Pons (tissue), 1 donor: Measurements from ENCODE around the gene PDGFRB.

Experiments used
- DNase-seq: peaks from one replicate; pipeline ENCODE4 v3.0.0-alpha.2; 2016; ENCODE audit warnings: low spot score

Gene PDGFRB

DNA sequence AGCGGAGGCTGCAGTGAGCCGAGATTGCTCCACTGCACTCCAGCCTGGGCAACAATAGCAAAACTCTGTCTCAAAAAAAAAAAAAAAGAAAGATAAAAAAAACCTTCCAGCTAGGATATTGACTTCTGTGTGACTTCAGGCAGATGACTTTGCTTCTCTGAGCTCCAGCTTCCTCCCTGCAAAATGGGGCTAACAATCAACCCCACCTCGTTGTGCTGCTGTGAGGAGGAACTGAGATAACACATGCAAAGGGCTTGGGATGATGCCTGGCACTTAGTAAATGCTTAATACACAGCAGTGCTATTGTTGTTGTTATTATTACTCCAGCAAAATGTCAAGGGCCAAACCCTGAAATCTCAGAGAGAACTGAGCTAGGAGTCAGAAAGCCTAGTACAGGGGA, 7.4 kb upstream of the PDGFRB start:
- DNase-seq = no peak

DNA sequence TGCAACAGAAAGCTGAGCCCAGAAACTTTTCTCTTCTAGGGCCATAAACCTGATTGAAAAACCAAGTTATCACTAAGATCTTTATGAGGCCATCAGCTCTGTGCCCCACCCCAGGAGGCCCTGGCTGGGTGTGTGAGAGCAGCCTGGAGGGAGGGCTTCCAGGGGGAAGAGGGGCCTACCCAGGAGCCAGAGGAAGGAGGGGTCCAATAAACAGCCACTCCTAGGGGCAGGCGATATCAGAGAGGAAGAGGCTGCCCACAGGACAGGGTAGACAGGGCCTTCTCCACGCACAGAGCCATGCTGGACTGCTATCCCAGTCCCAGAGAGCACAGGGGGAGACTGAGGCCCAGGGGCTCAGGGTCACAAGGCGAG, 6.5 kb upstream of the PDGFRB start:
- no peak for DNase-seq

DNA sequence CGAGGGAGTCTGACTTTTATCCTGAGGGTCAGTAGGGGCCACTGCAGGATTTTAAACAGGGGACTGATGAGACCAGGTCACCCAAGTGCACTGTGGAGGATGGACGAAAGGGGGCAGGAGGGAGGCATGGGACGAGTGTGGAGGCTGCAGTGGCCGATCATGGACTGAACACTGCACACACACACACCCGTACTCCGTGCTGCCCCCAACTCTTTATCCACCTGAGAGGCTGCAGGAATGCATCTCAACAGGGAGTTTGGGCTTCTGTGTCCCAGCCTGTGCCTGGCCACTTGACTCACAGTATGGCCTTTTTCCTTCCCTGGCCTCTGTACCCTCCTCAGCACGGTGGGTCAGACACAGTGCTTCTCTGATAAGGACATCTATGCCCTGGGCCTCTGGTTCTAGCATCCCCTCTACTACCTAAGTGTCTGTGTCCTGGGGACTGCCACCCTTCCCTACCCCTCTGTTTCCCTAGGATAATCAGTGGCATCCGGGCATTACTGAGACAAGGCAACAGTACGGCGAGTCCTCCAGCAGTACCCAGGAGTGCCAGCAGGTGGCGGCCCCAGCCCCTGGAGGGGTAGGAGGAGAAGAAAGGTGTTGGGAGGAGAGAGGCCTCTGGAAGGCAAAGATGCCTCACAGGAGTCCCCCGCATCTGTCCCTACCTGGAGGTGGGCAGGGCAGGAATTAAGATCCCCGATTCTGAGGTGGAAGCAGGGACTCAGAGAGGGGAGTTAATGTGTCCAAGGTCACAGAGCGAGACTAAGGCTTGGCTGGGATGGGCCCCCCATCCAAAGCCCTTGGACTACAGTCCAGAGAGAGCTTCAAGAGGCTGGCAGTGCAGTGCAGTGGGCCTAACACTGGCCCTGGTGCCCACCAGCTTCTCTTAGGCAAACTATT, 5.8 kb upstream of the PDGFRB start:
- DNase-seq = peak; percentile 43

DNA sequence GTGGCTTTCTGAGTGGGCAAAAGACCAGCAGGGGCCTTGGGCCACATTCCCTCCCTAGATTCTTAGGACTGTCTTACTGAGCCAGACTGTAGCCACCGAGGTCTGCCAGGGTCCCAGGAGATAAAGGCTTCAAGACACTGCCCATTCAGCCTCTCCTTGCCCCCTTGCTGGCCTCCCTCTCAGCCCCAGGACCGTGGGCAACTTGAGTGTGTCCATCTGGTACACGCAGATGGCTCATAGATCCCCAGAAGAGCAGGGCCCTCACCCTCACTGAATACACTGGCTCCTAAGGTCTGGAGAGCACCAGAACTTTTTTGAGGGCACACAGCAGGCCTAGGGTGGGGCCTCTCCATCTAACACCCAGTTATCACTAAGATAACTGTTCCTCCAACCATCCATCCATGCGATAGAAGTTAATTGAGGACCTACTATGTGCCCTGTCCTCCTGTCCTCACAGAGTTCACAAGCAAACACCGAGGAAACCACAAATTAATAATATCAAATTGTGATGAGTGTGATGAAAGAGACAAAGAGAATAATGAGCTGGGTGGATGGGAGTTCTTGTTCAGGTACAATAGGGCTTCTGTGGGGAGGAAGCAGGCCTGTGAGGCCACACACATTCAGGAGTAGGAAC, 4.9 kb upstream of the PDGFRB start:
- no peak for DNase-seq

DNA sequence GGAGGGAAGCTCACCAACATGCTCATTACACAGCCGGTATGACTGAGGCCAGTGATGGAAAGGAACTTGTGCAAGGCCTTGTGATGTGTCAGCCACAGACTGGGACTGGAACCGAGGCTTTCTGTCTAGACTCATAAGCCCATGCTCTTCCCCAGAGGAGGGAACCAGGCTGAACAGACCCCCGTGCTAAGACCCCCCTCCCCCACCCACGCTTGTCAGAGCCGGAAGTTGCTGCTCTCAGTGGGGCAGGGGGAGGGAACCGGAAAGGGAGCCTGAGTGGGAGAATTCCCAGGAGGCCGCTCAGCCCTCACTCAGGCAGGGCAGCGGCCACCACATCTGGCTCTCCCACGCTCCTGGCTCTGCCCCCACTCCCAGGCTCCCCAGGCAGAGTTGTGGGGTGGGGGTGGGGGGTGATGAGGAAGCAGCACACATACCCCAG, 4.1 kb upstream of the PDGFRB start:
- DNase-seq = no peak

DNA sequence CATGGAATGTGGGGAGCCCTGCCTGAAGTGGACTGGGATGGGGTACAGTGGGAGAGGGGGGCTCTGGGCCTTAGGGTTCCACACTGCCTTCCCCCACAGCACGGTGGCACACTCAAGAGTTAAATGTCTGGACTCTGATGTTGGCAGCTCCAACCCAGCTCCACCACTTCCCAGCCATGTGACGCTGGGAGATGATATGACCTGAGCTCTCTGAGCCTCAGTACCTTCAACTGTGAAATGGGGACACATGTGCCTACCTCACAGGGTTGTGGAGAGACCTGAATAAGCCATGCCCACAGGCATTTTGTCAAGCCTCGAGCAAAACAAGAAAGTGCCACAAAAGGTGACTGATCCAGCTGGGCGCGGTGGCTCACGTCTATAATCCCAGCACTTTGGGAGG, 3.4 kb upstream of the PDGFRB start:
- no peak for DNase-seq

DNA sequence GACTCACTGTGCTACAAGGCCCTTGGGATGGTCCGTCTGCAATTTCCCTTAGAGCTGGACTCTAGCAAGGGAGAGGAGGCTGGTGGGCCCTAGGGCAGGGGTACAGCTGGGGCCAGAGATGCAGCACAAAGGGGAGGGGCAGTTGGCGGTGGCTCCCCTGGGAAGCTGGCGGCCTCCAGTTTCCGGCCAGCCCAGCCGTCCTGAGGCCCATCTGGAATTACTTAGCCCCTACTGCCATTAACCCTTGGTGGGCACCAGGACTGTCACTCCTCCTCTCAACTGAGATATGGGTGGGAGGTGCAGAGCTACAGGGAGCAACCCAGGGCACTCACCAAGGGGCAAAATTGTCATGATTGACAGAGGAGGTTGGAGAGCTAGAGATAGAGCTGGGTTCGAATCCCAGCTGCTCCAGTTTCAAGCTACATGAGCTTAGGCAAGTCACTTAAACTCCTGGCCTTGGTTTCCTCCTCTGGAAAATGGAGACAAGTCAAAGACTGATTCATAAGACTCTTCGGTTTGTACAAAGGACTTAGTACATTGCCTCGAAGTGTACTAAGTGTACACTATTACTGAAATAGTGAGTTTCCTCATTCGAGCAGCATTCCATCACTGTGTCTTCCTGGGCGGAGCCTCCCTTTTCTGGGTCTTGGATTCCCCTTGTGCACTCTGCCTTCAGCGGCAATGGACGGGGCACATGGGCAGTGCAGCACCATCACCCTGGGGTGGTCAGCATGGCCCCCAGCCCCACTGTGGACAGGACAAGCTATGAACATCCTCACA, 2.7 kb upstream of the PDGFRB start:
- DNase-seq = no peak

DNA sequence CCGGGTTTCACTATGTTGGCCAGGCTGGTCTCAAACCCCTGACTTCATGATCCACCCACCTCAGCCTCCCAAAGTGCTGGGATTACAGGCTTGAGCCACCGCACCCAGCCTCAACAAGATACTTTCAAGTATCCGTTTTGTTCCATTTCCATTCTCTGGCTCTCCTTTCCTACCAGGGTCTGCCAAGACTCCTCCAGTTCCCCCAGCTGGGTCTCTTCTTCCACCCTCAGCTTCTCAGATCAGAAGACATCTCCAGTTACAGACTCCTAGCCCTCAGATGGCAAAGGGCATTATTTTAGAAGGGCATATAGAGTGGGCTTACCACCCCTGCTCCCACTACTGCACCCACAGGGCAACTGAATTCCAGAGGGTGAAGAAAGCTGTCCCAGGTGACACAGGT, 1.5 kb upstream of the PDGFRB start:
- DNase-seq = no peak

DNA sequence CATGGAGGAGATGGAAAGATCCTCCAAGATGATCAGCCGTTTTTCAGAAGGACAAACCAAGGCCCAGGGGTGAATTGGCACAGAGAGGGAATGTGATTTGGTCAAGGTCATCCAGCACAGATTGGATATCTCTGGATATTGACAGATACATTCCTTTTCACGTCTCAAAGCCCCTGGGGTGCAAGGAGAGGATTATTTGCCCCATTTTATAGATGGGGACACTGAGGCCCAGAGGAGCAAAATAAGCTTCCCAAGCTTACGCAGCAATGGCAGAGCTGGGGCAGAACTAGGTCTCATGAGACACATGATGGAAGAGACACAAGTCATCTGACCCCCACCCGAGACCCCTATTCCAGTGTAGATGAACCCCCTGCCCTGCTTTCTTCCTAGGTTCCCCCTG, 895 bp upstream of the PDGFRB start:
- DNase-seq = no peak

DNA sequence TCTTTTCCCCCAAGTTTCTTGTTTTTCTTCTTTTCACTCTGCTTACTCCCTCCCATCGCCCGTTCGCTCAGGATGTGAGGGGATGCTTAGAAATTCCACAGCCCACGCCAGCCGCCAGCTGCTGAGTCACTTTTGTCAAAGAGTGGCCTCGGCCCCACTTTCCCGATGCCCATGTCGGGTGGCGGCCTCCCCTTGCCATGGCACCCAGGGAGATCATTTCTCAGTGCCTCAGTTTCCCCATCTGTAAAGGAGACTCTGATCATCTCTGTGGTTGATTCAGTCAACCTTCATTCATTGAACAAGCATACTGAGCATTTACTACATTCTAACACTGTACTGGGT, 353 bp upstream of the PDGFRB start:
- no peak for DNase-seq

DNA sequence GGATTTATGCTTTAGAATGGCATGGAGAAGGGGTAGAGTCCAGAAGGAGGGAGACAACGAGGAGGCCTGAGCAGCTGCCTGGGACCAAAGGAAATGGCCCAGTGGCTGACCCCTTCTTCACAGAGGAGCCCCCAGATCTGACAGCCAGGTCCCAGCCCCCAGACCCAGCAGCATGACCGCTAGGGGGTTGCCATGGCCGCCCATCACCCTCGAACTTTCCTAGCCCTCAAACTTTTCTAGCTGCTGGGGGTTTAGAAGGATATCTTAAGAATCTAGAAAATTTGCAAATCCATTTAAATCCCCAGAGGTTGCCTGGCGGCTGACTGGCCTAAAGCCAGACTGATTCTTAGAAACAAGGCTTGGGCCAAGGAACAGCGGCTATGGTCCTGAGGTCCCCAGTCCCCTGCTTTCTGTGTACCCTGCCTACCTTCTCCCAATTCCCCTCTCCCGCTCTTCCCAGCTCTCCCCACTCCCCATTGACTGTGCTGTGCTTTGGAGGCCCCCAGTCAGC, 972 bp downstream of the PDGFRB start:
- DNase-seq = no peak

DNA sequence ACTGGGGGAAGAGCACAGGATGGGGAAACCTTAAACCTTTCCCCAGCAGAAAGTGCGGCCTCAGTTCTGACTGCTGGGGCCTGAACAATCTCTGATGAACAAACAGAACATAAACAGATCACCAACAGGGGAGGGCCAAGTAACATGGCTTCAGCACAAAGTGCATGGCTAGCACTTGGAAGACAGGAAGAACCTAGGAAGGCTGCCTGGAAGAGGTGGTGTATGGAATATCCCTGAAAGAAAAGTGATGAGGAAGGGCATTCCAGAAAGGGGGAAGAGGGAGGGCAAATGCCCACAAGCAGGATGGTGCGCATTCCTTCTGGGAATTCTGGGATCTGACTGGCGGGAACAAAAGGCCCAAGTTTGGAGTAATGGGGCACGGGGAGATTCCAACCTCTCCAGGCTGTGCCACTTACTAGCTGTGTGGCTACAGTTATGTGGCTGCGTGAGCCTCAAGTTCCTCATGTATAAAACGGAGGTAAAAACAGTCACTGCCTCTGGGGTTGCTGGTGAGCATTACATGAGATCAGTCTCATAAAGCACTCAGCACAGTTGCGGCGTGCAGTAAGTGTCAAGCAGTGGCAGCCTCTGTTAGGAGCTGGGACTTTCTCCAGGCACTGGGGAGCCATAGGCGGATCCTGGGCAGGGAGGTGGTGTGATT, 1.6 kb downstream of the PDGFRB start:
- DNase-seq = peak; percentile 31

DNA sequence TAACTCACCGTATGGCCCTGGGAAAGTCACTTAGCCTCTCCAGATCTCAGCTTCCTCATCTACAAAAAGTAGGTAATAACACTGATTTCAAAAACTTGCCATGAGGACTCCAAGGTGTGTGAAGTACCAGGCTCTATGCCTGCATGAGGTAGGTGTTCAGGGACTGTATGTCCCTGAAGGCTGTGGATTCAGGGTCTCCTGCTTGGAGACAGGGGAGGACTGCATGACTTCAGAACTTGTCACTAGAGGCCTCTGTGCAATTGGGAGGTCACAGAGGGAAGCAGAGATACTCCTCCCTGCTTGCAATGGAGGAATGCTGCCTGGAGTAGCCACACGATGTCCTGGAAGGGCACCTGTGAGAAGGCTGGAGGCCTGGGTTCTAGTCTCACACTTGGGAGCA, 2.2 kb downstream of the PDGFRB start:
- DNase-seq = no peak

DNA sequence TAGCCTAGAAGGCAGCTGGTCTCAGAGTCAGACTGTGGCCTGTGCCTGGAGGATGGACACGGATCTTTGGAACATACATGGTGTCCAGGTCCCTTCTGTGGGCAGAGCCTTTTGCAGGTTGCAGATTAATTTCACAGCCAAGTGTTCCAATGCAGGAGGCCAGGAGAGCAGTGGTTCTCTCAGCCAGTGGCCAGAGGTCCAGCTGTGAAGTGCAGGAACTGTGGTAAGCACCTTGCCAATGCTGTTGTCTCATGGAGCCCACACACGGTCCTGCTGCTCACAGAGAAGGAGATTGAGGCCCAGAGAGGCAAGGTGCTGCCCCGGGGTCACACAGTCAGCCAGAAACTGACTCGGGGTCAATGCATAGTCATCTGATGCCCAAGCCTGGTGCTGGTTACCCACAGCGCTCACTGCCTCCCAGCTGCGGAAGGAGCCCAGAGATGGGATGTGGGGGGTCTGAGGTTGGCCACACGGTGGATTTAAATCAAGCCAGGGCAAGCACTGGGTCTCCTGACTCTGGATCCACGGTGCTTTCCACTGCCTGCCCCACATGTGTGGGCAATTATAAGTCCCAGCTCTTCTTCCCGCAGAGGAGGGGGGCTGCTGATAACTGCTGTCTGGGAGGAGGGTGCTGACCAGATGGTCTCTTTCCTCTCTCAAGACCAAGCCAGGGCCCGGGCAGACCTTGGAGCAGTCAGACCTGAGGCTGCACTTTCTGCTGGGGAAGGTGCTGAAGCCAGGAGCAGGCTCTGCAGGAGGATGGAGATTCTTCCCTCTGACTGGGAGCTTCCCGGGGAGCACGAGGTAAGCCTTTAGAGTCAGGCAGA, 2.8 kb downstream of the PDGFRB start:
- no peak for DNase-seq

DNA sequence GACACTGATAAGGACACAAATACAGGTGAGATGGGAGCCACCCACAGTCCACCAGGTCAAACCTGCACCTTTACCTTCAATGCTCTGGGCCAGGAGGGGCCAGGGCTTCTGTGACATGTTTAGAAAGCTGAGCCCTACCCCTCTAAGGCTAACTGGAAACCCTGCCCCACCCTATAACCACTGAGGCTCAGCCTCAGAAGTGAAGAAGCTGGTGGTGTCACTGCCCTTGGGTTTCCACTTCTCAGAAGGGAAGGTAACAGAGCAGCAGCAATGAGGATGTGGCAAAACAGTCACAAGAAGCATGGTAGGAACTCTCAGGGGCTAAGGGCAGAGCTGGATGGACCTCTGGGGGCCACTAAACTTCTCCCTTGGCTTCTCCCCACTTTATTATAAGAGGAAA, 6.0 kb downstream of the PDGFRB start:
- no peak for DNase-seq

DNA sequence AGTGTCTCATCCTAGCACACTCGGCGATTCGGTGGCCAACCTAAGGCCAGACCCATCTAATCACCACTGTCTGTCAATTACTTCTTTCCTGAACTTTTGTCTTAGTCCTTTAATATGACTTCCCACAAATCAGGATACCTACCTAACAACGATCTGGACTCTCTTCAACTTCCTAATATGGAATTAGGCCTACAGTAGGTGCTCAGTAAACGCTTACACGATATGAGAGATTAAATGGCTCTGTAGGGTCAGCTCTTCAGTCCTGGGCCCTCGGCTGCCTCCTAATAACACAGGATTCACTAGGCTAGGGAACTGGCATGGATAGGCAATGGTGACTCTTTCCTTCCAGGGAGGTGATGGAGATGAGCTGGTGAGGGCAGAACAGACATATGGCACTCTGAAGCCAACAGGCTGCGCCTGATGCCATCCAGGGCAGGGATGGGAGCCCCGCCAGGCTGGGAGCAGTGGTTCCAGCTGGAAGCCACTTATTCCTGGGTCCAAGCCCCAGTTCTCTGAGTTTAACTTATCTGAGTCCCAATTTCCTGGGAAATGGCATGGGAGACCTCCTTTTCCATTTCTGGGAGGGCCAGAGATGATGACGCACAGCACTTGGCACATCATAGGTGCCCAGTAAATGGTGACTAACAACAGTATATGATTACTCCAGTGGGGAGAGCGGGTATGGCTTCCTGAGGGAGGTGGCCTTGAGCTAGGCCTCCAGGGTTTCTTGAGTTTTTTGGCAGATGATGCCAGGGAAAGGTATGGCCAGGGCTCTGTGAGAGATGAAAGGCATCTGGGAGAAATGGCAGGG, 7.3 kb downstream of the PDGFRB start:
- DNase-seq = peak; percentile 24

DNA sequence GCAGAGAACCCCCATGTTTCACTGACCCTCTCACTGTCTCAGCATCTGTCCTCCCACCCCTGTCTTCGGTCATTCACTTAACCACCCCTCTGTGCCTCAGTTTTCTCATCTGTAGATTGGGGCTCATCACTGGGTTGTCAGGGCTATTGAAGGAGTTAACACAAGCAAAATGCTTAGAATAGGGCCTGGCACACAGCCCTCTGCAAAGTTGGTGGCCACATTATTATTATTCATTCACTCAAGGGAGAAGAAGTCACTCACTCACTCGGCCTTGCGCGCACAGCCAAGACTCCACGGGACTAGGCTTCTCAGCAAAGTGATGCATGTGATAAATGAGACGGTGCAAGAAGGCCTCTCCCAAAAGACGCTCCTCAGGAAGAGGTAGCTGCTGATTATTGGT, 8.0 kb downstream of the PDGFRB start:
- DNase-seq = peak; percentile 25

DNA sequence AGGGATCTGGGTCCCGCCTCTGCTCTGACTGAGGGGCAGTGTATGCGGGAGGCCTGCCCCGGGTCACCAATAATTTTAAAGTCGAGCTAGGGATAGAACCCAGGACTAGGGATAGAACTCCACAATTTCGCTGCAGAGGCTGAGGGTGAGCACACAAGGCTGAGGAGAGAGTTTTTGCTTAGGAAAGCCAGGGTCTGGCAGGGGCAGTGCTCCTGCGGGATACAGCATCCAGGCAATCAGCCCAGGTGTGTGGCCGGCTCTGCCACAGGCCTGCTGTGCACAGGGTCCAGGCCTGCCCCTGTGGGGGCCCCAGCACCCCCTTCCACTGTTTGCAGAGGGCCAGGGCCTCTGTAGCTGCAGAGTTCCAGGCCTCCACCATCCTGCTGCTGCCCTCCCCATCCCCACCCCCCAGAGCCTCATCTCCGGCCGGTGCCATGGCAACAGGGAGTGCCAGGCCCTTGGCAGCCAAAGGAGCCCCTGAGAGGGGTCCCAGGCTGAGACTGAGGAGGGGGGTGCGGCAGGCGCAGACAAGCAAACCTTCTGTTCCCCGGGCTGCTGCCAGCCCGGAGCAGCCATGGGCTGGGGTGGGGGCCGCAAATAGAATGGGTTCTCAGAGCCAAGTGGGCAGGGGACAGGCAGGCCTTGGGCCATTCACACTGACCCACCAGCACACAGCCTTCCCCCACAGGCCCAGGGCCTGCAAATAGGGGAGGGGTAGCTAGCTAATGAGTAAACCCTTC, 8.6 kb downstream of the PDGFRB start:
- DNase-seq = peak; percentile 25

DNA sequence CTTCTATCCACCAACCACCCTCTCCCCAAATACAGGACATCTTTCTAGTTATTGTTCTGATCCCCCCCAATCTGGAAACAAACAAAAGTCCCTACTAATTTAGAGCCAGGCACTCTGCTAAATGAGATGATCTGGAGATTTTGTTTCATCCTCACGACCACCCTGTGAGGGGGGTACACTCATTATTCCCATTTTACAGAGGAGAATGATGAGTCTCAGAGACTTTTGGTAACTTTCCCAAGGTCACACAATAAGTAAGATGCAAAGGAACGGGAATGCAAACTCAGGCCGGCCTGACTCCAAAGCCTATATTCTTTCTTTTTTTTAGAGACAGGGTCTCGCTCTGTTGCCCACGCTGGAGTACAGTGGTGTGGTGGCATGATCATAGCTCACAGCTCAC, 9.4 kb downstream of the PDGFRB start:
- no peak for DNase-seq

DNA sequence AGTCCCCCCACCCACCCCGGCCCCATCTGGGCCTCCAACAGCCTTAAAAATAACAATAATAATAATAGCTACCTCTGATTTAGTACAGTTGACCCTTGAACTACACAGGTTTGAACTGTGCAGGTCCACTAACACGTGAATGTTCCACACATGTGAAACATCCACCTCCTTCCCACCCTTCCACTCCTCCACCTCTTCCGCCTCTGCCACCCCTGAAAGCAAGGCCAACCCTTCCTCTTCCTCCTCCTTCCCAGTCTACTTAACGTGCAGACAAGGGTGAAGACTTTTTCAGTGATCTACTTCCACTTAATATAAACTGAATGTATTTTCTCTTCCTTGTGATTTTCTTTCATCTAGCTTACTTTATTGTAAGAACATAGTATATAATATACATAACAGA, 10.8 kb downstream of the PDGFRB start:
- no peak for DNase-seq
